Bronchial smooth muscle cell (primary cell): ENCODE measurements around the gene OSMR. TPM values are rescaled to one million over a fixed set of nuclear protein-coding genes. Genes with fewer than 3 reads are reported as not detected.

Source experiments
- total RNA-seq: library from RNA; depleted of rRNA; stranded (reverse); fragments of >200 nt; gene quantifications from 2 replicates; pipeline ENCODE4 v1.2.1, GENCODE V29; 2014

OSMR gene
- total RNA-seq: 20.1 and 36.3 TPM in 2 replicates

DNA sequence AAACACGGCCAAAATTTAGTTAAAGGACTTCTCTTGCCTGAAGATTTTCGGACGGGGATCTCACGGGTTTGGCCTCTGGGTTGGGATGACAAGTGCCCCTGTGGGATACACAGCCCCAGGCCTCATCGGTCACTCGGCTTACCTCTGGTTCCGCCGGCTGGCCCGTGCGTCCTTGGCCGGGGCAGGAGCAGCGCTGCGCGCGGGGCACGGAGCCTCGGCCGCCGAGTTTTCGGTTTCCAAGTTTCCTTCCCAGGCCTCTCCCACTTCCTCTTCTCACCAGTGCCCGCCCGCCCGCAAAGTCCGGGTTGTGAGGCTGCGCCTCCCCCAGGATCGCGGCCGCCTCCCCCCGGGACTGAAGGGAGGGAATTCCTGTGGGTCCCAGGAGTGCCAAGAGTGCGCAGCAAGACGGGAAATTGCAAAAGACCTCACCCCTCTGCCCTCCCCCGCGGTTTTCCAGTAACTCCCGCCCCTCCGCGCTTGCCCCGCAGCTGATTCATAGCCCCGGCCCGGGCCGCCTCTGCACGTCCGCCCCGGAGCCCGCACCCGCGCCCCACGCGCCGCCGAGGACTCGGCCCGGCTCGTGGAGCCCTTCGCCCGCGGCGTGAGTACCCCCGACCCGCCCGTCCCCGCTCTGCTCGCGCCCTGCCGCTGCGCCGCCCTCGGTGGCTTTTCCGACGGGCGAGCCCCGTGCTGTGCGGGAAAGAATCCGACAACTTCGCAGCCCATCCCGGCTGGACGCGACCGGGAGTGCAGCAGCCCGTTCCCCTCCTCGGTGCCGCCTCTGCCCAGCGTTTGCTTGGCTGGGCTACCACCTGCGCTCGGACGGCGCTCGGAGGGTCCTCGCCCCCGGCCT is at the start of gene OSMR:
OSMR (plus strand) TSS at position 487 of the 853 bp plus-strand sequence. CDS start 23,033 bp downstream, outside the sequence.

Other genes starting within 250 kb of the OSMR start
- gene RICTOR, start 228.4 kb downstream of the OSMR start, total RNA-seq: 18.3 and 22.5 TPM in 2 replicates